Measurements from ENCODE around the gene HDDC3.

HDDC3 gene

DNA sequence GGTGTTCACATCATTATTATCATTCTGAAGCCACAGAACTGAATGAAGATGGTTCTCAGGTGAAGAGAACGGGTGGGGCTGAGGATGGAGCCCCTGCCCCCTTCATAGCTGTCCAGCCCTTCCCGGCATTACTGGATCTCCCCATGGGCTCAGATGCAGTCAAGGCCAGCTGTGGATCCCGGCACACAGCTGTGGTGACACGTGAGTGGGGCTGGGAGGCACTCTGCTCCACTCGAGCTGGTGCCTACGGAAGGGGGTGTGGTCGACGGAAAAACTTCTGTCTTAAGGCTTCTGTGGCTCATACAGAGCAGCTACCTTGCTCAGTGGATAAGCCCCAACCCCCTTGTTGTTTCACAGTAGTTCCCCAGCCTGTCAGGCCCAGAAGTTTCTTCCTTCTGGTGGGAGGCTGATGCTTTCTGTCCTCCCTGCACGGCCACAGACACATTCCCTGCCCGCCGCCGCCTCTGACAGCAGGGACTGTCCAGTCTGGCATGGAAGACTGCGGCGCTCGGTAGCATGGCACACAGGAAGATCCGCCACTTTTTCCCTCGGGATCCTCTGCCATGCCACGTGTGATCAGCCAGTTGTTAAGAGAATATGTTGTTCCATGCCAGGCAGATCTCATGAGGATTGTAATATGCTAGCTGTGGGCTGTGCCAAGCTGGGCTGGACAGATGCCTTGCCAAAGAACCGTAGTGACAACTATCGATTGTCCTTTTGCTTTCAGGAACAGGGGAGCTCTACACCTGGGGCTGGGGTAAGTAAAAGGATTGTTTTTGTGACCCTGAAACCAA is 28.1 kb upstream of the HDDC3 start:
- Histone ChIP-seq H3K27ac (ENCODE audit: low read length) (no peak overlapping the region), H3K27me3 (ENCODE audit: control insufficient read depth, insufficient read depth, low read length) (no peaks in the 10 kb centered on the region), H3K4me3 (ENCODE audit: low read length) (no peak overlapping the region), H3K9ac (ENCODE audit: low read length) (no peak overlapping the region), H3K4me1 (ENCODE audit: control insufficient read depth, low read depth, low read length) (peaks cover 7% of the 10 kb centered on the region), H3K9me3 (ENCODE audit: control insufficient read depth, low read depth, low read length) (no peaks in the 10 kb centered on the region), H3K36me3 (ENCODE audit: control insufficient read depth, low read depth, low read length) (peaks cover 14% of the 10 kb centered on the region)

DNA sequence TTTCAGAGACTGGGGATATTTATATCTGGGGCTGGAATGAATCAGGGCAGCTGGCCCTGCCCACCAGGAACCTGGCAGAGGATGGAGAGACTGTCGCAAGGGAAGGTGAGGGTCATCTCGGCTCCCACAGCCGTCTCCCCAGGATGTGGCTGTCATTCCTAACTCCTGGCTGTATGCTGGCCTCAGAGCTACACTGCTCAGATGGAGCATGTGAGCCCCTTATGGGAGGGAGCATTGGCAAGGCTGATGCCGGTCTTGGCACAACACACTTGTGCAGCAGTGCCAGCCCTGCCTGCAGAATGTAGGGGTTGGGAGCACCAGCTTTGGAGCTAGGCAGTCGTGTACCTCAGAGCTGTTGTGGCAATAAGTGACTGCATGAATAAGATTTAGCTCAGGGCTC is 27.5 kb upstream of the HDDC3 start:
- Histone ChIP-seq H3K9ac (ENCODE audit: low read length) (no peak overlapping the region), H3K36me3 (ENCODE audit: control insufficient read depth, low read depth, low read length) (peaks cover 14% of the 10 kb centered on the region), H3K9me3 (ENCODE audit: control insufficient read depth, low read depth, low read length) (no peaks in the 10 kb centered on the region), H3K27me3 (ENCODE audit: control insufficient read depth, insufficient read depth, low read length) (no peaks in the 10 kb centered on the region), H3K4me3 (ENCODE audit: low read length) (no peak overlapping the region), H3K4me1 (ENCODE audit: control insufficient read depth, low read depth, low read length) (peaks cover 7% of the 10 kb centered on the region), H3K27ac (ENCODE audit: low read length) (no peak overlapping the region)

GRCh38 chr15:90959028-90959595 is 26.8 kb upstream of the HDDC3 start:
- peaks cover 7% of the 10 kb centered on the region for H3K4me1 ChIP-seq (ENCODE audit: control insufficient read depth, low read depth, low read length)
- H3K4me3 ChIP-seq (ENCODE audit: low read length): no peak overlapping the region
- no peaks in the 10 kb centered on the region for H3K27me3 ChIP-seq (ENCODE audit: control insufficient read depth, insufficient read depth, low read length)
- no peak overlapping the region for H3K9ac ChIP-seq (ENCODE audit: low read length)
- no peak overlapping the region for H3K27ac ChIP-seq (ENCODE audit: low read length)
- H3K36me3 ChIP-seq (ENCODE audit: control insufficient read depth, low read depth, low read length): peaks cover 13% of the 10 kb centered on the region
- H3K9me3 ChIP-seq (ENCODE audit: control insufficient read depth, low read depth, low read length): no peaks in the 10 kb centered on the region

- peak overlapping the region; percentile 68 for H3K4me3 ChIP-seq (ENCODE audit: low read length)
- H3K27ac ChIP-seq (ENCODE audit: low read length): no peak overlapping the region
- H3K27me3 ChIP-seq (ENCODE audit: control insufficient read depth, insufficient read depth, low read length): no peaks in the 10 kb centered on the region
- peaks cover 15% of the 10 kb centered on the region for H3K36me3 ChIP-seq (ENCODE audit: control insufficient read depth, low read depth, low read length)
- no peaks in the 10 kb centered on the region for H3K9me3 ChIP-seq (ENCODE audit: control insufficient read depth, low read depth, low read length)
- H3K9ac ChIP-seq (ENCODE audit: low read length): no peak overlapping the region
- H3K4me1 ChIP-seq (ENCODE audit: control insufficient read depth, low read depth, low read length): peaks cover 7% of the 10 kb centered on the region
These were observed 25.4 kb upstream of the HDDC3 start for GRCh38 chr15:90957791-90958190.

DNA sequence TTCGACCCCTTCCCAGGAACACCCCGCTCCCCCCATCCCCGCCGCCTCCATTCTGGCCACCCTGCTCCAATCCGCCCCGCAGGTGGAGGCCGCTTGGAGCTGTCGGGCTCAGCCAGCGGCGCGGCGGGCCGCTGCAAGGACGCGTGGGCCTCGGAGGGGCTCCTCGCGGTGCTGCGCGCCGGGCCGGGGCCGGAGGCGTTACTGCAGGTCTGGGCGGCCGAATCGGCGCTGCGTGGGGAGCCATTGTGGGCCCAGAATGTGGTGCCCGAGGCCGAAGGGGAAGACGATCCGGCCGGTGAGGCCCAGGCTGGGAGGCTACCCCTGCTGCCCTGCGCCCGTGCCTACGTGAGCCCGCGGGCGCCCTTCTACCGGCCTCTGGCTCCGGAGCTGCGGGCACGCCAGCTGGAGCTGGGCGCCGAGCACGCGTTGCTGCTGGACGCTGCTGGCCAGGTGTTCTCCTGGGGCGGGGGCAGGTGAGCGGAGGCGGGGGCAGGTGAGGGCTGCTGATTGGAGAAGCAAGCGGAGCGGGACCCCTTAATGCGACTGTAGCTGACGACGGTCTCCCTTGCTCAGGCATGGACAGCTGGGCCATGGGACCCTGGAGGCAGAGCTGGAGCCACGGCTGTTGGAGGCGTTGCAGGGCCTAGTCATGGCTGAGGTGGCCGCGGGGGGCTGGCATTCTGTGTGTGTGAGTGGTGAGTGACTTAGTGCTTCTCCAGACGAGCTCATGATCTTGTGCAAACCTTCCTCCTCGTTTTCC is 24.9 kb upstream of the HDDC3 start:
- Histone ChIP-seq H3K27me3 (ENCODE audit: control insufficient read depth, insufficient read depth, low read length) (no peaks in the 10 kb centered on the region), H3K36me3 (ENCODE audit: control insufficient read depth, low read depth, low read length) (peaks cover 17% of the 10 kb centered on the region), H3K4me1 (ENCODE audit: control insufficient read depth, low read depth, low read length) (peaks cover 7% of the 10 kb centered on the region), H3K9me3 (ENCODE audit: control insufficient read depth, low read depth, low read length) (no peaks in the 10 kb centered on the region), H3K9ac (ENCODE audit: low read length) (peak overlapping the region; percentile 61), H3K27ac (ENCODE audit: low read length) (no peak overlapping the region), H3K4me3 (ENCODE audit: low read length) (peak overlapping the region; percentile 68)

DNA sequence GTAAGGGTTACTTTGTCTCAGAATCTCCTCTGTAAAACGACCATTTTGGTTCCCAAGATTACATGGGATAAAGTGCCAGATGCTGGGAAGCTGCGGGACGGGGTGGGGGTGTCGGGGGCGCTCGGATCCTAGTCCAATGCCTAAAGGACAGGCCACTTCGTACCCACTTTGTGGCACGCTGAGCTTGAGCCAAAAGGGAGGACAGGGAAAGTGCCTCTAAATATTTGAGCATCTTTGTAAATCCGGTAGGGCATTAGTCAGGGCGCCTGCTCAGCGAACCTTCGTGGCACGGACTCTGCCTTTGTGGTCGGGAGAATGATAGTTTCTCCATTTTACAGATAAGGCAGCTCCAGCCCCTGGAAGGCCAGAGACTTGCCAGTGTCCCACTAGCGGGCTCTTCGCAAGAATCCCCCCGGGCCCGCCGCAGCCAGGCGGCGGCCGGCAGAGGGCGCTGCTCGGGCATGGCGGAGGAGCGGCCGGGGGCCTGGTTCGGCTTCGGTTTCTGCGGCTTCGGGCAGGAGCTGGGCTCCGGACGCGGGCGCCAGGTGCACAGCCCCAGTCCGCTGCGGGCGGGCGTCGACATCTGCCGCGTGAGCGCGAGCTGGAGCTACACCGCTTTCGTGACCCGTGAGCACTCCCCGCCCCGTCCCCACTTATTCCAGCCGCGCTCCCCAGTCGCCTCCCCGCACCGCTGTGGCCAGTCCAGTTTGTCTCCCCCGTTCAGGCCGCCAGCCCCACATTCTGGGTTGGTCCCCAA is 24.1 kb upstream of the HDDC3 start:
- Histone ChIP-seq H3K4me1 (ENCODE audit: control insufficient read depth, low read depth, low read length) (peaks cover 7% of the 10 kb centered on the region), H3K36me3 (ENCODE audit: control insufficient read depth, low read depth, low read length) (peaks cover 21% of the 10 kb centered on the region), H3K27me3 (ENCODE audit: control insufficient read depth, insufficient read depth, low read length) (no peaks in the 10 kb centered on the region), H3K9me3 (ENCODE audit: control insufficient read depth, low read depth, low read length) (no peaks in the 10 kb centered on the region), H3K4me3 (ENCODE audit: low read length) (peak overlapping the region; percentile 68), H3K9ac (ENCODE audit: low read length) (peak overlapping the region; percentile 61), H3K27ac (ENCODE audit: low read length) (no peak overlapping the region)

DNA sequence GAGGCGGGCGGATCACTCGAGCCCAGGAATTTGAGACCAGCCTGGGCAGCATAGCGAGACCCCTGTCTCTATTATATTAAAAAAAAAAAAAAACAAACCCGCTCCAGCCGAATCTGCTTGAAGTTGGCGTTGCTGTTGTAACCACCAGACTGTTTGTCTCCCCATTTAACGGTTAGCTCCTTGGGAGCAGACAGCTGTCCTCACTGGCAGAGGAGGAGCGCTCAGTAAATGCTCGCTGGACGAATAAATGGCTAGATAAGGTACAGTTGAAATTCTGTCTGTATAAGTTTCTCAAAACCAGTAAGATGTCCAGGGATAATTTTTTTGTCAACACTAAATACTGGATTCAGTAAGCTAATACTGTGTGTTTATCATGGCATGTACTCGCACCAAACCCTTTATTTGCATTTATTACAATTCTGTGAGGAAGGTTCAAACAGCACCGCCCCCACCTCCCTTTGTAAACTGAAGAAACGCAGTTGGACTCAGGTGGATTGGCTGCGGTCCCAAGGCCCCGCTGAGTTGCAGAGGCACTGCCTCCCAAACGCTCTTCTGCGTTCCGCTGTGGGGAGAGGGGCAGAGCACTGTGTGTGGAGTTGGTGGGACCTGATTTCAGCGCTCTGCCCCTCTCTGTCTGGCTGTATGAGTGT is 23.4 kb upstream of the HDDC3 start:
- Histone ChIP-seq H3K27ac (ENCODE audit: low read length) (no peak overlapping the region), H3K9ac (ENCODE audit: low read length) (peak overlapping the region; percentile 86), H3K9me3 (ENCODE audit: control insufficient read depth, low read depth, low read length) (no peaks in the 10 kb centered on the region), H3K4me1 (ENCODE audit: control insufficient read depth, low read depth, low read length) (peaks cover 7% of the 10 kb centered on the region), H3K36me3 (ENCODE audit: control insufficient read depth, low read depth, low read length) (peaks cover 21% of the 10 kb centered on the region), H3K4me3 (ENCODE audit: low read length) (peak overlapping the region; percentile 71), H3K27me3 (ENCODE audit: control insufficient read depth, insufficient read depth, low read length) (no peaks in the 10 kb centered on the region)

- H3K27me3 ChIP-seq (ENCODE audit: control insufficient read depth, insufficient read depth, low read length): no peaks in the 10 kb centered on the region
- H3K36me3 ChIP-seq (ENCODE audit: control insufficient read depth, low read depth, low read length): peaks cover 24% of the 10 kb centered on the region
- H3K27ac ChIP-seq (ENCODE audit: low read length): peak within 1 kb of the TSS; percentile 55
- peaks cover 7% of the 10 kb centered on the region for H3K4me1 ChIP-seq (ENCODE audit: control insufficient read depth, low read depth, low read length)
- peak within 1 kb of the TSS; percentile 71 for H3K4me3 ChIP-seq (ENCODE audit: low read length)
- H3K9ac ChIP-seq (ENCODE audit: low read length): peak within 1 kb of the TSS; percentile 86
- no peaks in the 10 kb centered on the region for H3K9me3 ChIP-seq (ENCODE audit: control insufficient read depth, low read depth, low read length)
These were observed 22.6 kb upstream of the HDDC3 start, which contains the start of gene RCCD1 for GRCh38 chr15:90954712-90955623. TSS of gene RCCD1 (plus strand) at chr15:90954884. CDS start at chr15:90956735, 1,851 bp downstream.

DNA sequence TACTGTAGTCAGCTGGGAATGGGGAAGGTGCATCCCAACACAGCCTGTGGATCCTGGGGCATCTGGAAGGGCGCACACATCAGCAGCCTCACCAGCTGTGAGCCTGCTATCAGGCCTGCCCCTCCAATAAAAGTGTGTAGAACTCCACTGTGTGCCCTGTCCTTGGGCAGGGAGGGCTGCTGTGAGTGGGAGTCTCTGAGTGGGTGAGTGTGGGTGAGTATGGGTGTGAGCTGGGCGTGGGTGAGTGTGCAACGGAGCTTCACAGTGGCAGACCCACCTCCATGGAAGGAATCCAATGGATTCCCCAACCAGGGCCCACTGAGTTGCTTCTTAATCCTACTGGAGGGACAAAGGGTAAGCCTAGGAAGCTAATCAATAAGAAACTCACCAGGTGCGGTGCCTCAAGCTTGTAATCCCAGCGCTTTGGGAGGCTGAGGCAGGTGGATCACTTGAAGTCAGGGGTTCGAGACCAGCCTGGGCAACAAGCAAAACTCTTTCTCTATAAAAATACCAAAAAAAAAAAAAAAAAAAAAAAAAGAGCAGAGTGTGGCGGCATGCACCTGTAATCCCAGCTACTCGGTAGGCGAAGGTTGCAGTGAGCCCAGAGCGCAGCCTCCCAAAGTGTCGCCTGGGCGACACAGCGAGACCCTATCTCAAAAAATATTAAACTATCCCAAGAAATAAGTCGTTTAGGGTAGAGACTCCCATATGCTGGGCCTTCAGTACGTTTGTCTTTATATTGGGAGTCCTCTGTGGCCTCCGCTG is 21.8 kb upstream of the HDDC3 start:
- no peaks in the 10 kb centered on the region for H3K9me3 ChIP-seq (ENCODE audit: control insufficient read depth, low read depth, low read length)
- H3K27me3 ChIP-seq (ENCODE audit: control insufficient read depth, insufficient read depth, low read length): no peaks in the 10 kb centered on the region
- H3K36me3 ChIP-seq (ENCODE audit: control insufficient read depth, low read depth, low read length): peaks cover 31% of the 10 kb centered on the region
- H3K4me1 ChIP-seq (ENCODE audit: control insufficient read depth, low read depth, low read length): peaks cover 7% of the 10 kb centered on the region
- H3K27ac ChIP-seq (ENCODE audit: low read length): no peak overlapping the region
- no peak overlapping the region for H3K9ac ChIP-seq (ENCODE audit: low read length)
- peak overlapping the region; percentile 71 for H3K4me3 ChIP-seq (ENCODE audit: low read length)

Measured in iPS-18a (cell line).